DMS153 treated with DMSO at 0.1 percent for 48 hours (cell line): ENCODE results near the gene CDH22.
A peak's percentile ranks its signal among the peaks of the same experiment; 100 is the strongest.

Experiments
- DNase-seq: peaks from one replicate; lab custom pipeline; 2025; ENCODE audit not compliant: unreplicated experiment; lab: John Stamatoyannopoulos, UW

The CDH22 gene

GRCh38 chr20:46219190-46219589 lies 89.1 kb downstream of the CDH22 start:
- no peak for DNase-seq

DNA sequence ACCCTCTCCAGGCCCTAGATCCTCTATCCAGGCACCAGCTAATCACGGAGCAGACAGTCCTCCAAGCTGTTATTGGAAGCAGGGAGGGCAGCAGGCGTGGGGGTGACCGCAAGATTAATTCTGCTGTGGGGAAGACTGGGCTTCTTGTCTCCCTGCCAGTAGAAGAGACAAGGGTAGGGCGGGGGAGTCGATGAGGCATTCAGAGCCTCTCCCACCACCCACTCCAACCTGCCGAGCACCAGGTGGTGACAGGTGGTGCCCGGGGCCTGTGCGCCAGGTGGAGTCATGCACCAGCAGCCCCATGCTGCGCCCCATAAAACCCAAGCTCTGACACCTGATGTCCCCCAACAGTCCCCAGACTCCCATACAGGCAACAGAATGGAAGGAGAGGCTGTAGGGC lies 89.6 kb downstream of the CDH22 start:
- DNase-seq, result no peak

- no peak for DNase-seq
These were observed 90.7 kb downstream of the CDH22 start for GRCh38 chr20:46217583-46217982.

DNA sequence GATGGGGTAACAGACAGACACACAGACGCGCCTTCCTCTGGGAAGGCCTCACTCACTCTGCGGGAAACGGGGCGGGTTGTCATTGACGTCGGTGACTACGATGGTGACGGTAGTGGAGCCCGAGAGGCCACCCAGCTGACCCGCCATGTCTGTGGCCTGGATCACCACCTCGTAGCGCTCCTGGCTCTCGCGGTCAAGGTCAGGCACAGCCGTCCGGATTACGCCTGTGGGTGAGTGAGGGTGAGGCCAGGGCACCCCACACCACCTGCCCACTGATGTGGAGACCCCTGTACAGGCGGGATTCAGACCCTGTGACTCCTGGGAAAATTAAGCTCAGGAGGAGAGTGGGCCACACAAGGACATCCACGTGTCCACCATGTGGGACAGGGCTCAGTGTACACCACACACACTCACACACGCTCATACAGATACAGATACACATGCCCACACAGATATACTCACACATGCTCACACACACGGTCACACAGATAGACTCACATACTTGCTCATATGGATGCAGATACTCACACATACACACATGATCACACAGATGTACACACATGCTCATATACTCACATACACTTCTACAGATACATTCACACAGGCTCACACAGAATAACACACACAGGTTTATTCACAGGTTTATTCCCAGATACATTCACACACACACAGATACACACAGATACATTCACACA lies 91.4 kb downstream of the CDH22 start:
- no peak for DNase-seq

- DNase-seq, result no peak
These were observed 92.2 kb downstream of the CDH22 start for GRCh38 chr20:46215913-46216707.

DNA sequence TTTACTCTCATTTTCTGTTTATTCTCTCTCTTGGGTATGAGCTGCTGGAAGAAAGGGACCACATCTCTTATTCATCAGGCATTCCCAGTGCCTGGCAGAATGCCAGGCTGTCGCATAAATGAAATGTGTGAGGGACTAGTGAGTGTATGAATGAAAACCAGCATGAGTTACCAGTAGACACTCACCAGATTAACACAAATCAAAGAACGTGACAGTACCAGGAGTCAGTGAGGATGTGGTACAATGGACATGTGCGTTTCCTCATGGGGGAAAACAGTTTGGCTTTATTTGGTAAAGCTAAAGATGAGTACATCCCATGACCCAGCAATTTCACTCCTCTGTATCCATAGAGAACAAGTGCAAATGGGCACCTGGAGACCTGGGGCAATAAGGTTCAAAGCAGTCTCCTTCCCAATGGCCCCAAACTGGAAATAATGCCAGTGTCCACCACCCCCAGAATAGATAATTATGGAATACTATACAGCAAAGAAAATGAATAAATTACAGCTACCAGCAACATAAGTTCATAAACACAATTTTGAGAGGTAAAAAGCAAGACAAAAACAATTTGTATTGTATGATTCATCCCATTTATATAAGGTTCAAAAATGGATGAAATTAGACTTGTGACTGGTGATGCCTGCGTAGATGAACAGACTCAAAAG lies 93.3 kb downstream of the CDH22 start:
- DNase-seq, result peak; percentile 33

- DNase-seq, result no peak
These were observed 94.1 kb downstream of the CDH22 start for GRCh38 chr20:46213946-46214823.

DNA sequence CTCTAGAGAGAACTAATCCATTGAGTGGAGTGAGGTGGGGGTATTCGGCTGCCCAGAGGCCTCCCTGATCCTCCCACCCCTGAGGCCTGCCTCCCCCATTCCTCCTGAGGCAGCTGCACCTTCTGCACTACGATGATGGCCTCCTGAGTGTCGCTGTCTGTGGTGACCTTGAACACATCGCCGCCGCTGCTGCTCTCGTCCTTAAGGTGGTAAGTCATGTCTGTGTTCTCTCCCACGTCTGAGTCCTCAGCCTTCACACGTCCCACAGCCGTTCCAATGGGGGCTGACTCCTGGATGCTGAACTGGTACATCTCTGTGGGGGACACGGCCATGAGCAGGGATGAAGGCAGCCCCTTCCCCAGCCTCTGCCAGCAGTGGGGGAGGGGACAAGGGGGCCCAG lies 95.4 kb downstream of the CDH22 start:
- no peak for DNase-seq

DNA sequence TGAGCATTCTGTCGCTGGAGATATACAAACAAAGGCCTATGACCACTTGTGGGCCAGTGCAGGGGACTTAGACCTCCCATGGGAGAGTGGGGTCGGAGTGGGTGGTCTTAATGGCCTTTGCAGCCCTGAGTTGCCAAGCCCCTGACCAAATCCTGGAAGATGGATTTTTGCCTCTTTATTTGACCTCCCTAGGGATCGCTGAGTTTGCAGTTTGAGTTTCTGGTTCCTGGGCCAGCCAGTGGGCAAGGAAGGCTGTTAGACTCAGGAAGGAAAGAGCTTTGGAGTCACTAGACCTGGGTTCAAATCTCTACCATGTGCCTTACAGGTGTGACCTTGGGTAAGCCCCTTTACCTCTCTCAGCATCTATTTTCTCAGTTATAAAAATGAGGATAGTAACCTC lies 96.0 kb downstream of the CDH22 start:
- no peak for DNase-seq

DNA sequence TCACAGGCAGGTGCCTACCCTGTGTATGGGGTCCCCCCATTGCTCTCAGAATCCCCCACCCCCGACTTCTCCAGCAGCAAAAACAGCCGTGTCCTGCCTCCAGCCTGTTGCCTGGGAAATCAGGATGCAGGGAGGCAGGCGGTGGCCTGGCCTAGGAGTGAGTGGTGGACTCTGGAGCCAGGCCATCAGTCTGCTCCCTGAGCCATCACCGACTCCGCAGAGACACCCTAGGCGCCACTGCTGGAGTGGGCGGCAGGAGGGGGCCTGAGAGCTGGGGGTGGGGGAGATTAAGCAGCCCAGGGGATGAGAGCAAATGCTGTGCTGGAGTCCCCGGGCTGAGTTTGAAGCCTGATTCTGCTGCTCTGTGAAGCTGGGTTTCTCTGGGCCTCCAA lies 97.0 kb downstream of the CDH22 start:
- DNase-seq, result no peak

GRCh38 chr20:46210672-46211330 lies 97.5 kb downstream of the CDH22 start:
- DNase-seq, result no peak

DNA sequence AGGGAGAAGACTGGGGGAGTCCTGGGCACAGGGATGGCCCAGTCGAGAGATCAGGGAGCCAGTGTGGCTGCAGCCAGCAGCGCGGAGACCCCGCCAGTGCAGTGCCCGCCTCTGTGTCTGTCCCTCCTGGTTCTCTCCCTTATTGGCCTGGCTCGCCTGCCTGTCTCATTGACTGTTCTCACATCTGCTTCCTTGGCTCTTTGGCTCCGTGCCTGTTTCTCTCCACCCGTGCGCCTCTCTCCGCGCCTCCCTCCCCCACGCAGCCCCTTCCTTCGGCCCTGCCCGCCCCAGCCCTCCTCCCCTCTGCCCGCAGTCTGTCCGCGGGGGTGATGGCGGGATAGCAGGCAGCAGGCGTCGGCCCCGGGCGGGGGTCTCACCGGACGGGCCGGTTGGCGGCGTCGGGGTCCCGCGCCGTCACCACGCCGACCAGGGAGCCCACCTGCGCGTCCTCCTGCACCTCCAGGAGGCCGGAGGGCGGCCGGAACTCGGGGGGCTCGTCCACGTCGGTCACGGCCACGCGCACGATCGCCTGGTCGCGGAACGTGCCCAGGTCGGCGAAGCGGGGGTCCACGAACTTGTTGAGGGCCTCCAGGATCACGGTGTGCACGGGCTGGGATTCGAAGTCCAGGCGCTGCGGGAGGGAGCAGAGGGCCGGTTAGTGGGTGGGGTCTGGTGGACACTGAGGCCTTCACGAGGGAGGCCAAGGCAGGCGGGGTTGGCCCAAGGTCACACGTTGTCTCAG lies 98.2 kb downstream of the CDH22 start:
- DNase-seq, result no peak

GRCh38 chr20:46207793-46208192 lies 100.5 kb downstream of the CDH22 start:
- DNase-seq, result no peak

DNA sequence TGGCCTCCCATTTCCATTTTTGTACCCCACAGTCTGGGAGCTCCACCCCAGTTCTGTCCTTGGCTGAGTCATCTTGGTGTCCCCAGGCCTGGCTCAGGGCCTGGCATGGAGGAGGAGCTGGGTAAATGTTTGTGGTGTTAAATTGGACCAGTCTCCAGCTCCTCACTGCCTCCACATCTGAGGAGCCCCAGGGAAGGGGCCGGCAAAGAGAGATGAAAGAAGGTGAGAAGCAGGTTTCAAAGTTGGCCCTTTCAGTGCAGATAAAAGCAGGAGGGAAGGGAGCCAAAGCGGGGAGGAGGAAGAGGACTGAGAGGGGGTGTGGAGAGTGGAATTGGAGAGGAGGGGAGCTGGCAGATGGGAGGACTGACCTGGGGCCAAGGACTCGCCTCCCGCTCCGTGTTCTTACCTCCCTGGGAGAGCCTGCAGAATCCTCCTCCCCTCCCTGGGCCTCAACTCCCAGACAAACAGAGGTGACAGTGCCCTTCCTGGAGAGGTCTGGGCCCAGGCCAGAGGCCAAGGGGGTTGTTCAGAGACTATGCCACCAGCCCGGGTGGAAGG lies 101.2 kb downstream of the CDH22 start:
- no peak for DNase-seq

GRCh38 chr20:46206025-46206424 lies 102.3 kb downstream of the CDH22 start:
- DNase-seq, result no peak

- DNase-seq, result no peak
These were observed 102.9 kb downstream of the CDH22 start for GRCh38 chr20:46205349-46205748.

DNA sequence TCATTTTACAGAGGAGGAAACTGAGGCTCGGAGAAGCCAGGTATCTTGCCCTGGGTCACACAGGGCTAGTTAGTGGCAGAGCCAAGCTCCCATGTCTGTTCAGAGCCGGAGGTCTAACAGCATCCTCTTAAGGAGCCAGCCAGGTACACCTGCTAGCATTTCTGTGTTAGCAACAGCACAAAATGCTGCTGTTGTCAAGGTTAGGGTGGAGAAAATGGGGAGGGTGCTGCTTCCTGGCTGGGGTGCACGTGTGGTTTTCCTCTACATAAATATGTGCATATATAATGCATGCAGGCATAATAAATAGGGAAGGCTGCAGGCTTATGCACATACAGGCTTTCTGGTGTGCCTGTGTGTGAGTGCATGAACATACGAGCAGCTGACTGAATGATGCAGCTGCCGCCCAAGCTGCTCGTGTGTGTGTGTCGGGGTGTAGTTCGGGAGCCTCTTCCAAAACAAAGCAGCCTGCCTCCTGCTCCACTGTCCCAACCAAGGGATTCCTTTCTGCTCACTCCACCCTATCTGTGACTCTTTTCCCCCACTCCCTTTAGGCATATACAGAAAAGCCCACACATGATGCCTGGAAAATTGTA lies 103.6 kb downstream of the CDH22 start:
- DNase-seq, result no peak

DNA sequence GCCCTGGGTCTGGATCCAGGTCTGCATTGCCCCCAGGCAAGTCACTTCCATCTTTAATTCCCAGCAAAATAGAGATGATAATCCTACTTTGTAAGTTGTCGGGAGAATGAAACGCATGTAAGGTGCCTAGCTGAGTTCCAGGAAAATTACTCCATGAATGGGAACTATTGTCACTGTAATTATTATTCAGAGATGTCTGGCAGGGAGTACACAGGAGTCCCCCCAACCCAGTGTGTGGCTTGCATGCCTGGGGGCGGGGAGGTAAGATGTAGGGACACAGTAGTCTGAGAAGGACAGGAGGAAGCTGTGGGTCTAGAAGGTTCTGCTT lies 104.8 kb downstream of the CDH22 start:
- DNase-seq, result no peak

- DNase-seq, result no peak
These were observed 105.4 kb downstream of the CDH22 start for GRCh38 chr20:46202766-46203509.
